GM21526 (cell line): ENCODE measurements around the gene PHACTR4.
"Not testable (repeated sequence)": the region's sequence is repeated elsewhere in the genome, so short reads cannot be mapped to it uniquely, and the experiment has no call there.

Experiments
- ATAC-seq: cut with Tn5 transposase; IDR thresholded peaks from one replicate; pipeline ENCODE4 v1.9.1; 2021; ENCODE audit warnings: moderate library complexity; ENCODE audit not compliant: unreplicated experiment, low FRiP score

Gene PHACTR4

GRCh38 chr1:28369371-28370238, at the start of gene PHACTR4:
PHACTR4 (plus strand) TSS chr1:28369740; CDS start chr1:28407448, 37,708 bp downstream.
- ATAC-seq: peak; percentile 74

- no peak for ATAC-seq
These were observed 47.3 kb upstream of the PHACTR4 start for GRCh38 chr1:28322194-28322593.

GRCh38 chr1:28323720-28324119, 45.8 kb upstream of the PHACTR4 start:
- no peak for ATAC-seq

- ATAC-seq: no peak
These were observed 43.0 kb upstream of the PHACTR4 start for GRCh38 chr1:28326515-28326914.

GRCh38 chr1:28326984-28327383, 42.6 kb upstream of the PHACTR4 start:
- ATAC-seq: no peak

- not testable (repeated sequence) for ATAC-seq
These were observed 42.1 kb upstream of the PHACTR4 start for GRCh38 chr1:28327431-28327830.

- ATAC-seq: no peak
These were observed 41.3 kb upstream of the PHACTR4 start for GRCh38 chr1:28328228-28328648.

- ATAC-seq: no peak
These were observed 40.0 kb upstream of the PHACTR4 start for GRCh38 chr1:28329395-28330153.

- no peak for ATAC-seq
These were observed 30.6 kb upstream of the PHACTR4 start for GRCh38 chr1:28338897-28339296.

- ATAC-seq: no peak
These were observed 30.0 kb upstream of the PHACTR4 start for GRCh38 chr1:28339551-28339950.

- no peak for ATAC-seq
These were observed 29.1 kb upstream of the PHACTR4 start for GRCh38 chr1:28340221-28340974.

GRCh38 chr1:28341591-28341990, 27.9 kb upstream of the PHACTR4 start:
- no peak for ATAC-seq

GRCh38 chr1:28343405-28343804, 26.1 kb upstream of the PHACTR4 start:
- no peak for ATAC-seq

- not testable (repeated sequence) for ATAC-seq
These were observed 16.2 kb upstream of the PHACTR4 start for GRCh38 chr1:28353248-28353810.

GRCh38 chr1:28354121-28354520, 15.4 kb upstream of the PHACTR4 start:
- no peak for ATAC-seq

GRCh38 chr1:28358716-28359115, 10.8 kb upstream of the PHACTR4 start:
- no peak for ATAC-seq

- ATAC-seq: no peak
These were observed 9.8 kb upstream of the PHACTR4 start for GRCh38 chr1:28359592-28360239.

GRCh38 chr1:28364888-28365287, 4.7 kb upstream of the PHACTR4 start:
- no peak for ATAC-seq

- ATAC-seq: no peak
These were observed 3.7 kb upstream of the PHACTR4 start for GRCh38 chr1:28365864-28366263.

- ATAC-seq: not testable (repeated sequence)
These were observed 932 bp upstream of the PHACTR4 start for GRCh38 chr1:28368608-28369007.
